HEK293 (cell line): Measurements from ENCODE around the gene TMEM186.

ENCODE experiments used
- CTCF ChIA-PET: fragments of 350-600 bp; formaldehyde crosslinking; extraction: SDS; loops from one replicate; lab custom pipeline; 2021; ENCODE audit warnings: antibody characterized with exemption; lab: Yijun Ruan, JAX
- POLR2A ChIA-PET: fragments of 300-600 bp; formaldehyde crosslinking; extraction: SDS; loops from one replicate; lab custom pipeline; 2020; ENCODE audit warnings: antibody characterized with exemption, inconsistent platforms; lab: Yijun Ruan, JAX
- H3K27ac ChIP-seq: fragments of 200-500 bp; sonication (Bioruptor generic); 2 replicates; pipeline ENCODE4 v1.5.1; 2014; ENCODE audit warnings: low read depth, low read length, control low read depth, inconsistent platforms; ENCODE audit errors: extremely low read depth
- H3K36me3 ChIP-seq, 2 experiments: fragments of 200-500 bp in 1 of 2; sonication (Bioruptor generic) in 1 of 2; 1 replicate in 1 of 2; 2 replicates in 1 of 2; pipeline ENCODE4 v1.5.1; 2014 to 2017; ENCODE audit warnings: inconsistent platforms in 2 of 2, low read length in 2 of 2; ENCODE audit not compliant: control insufficient read depth in 2 of 2, insufficient read depth in 1 of 2
- H3K4me1 ChIP-seq: fragments of 200-500 bp; sonication (Bioruptor generic); 2 replicates; pipeline ENCODE4 v1.5.1; 2014; ENCODE audit warnings: mild to moderate bottlenecking, low read length, inconsistent platforms; ENCODE audit not compliant: control insufficient read depth, insufficient read depth
- H3K4me3 ChIP-seq: 2 replicates; pipeline ENCODE4 v1.5.1; 2011; ENCODE audit warnings: low read depth, mild to moderate bottlenecking, control low read depth, low read length, moderate library complexity
- H3K9me3 ChIP-seq: fragments of 200-500 bp; sonication (Bioruptor generic); 2 replicates; pipeline ENCODE4 v1.5.1; 2014; ENCODE audit warnings: low read depth, low read length, inconsistent platforms; ENCODE audit not compliant: control insufficient read depth, insufficient read depth
- GFI1B ChIP-seq: fragments of 450-650 bp; formaldehyde crosslinking; IDR thresholded peaks from 2 replicates; pipeline ENCODE4 v1.5.1; 2016; ENCODE audit warnings: missing biosample characterization, missing genetic modification characterization
- GLIS1 ChIP-seq: fragments of 450-650 bp; formaldehyde crosslinking; IDR thresholded peaks from 2 replicates; pipeline ENCODE4 v1.5.1; 2016; ENCODE audit warnings: missing biosample characterization, missing genetic modification characterization
- KLF16 ChIP-seq: fragments of 450-650 bp; formaldehyde crosslinking; IDR thresholded peaks from 2 replicates; pipeline ENCODE4 v1.5.1; 2017; ENCODE audit warnings: missing biosample characterization, missing genetic modification characterization
- KLF7 ChIP-seq: fragments of 450-650 bp; formaldehyde crosslinking; IDR thresholded peaks from 2 replicates; pipeline ENCODE4 v1.5.1; 2016; ENCODE audit warnings: missing biosample characterization, missing genetic modification characterization, borderline replicate concordance
- OVOL3 ChIP-seq: fragments of 450-650 bp; formaldehyde crosslinking; IDR thresholded peaks from 2 replicates; pipeline ENCODE4 v1.5.1; 2016; ENCODE audit warnings: missing biosample characterization, missing genetic modification characterization
- SCRT2 ChIP-seq: fragments of 450-650 bp; formaldehyde crosslinking; IDR thresholded peaks from 2 replicates; pipeline ENCODE4 v1.5.1; 2016; ENCODE audit warnings: missing biosample characterization, missing genetic modification characterization
- YY2 ChIP-seq: fragments of 450-650 bp; formaldehyde crosslinking; IDR thresholded peaks from 2 replicates; pipeline ENCODE4 v1.5.1; 2016; ENCODE audit warnings: missing biosample characterization, missing genetic modification characterization
- ZNF10 ChIP-seq: fragments of 450-650 bp; formaldehyde crosslinking; IDR thresholded peaks from 2 replicates; pipeline ENCODE4 v1.5.1; 2017; ENCODE audit warnings: missing biosample characterization, missing genetic modification characterization
- ZNF157 ChIP-seq: fragments of 450-650 bp; formaldehyde crosslinking; IDR thresholded peaks from 2 replicates; pipeline ENCODE4 v1.5.1; 2016; ENCODE audit warnings: missing biosample characterization, missing genetic modification characterization
- ZNF184 ChIP-seq: fragments of 450-650 bp; IDR thresholded peaks from 2 replicates; pipeline ENCODE4 v1.5.1; 2018; ENCODE audit warnings: missing biosample characterization, mild to moderate bottlenecking, missing genetic modification characterization
- ZNF2 ChIP-seq: fragments of 450-650 bp; formaldehyde crosslinking; IDR thresholded peaks from 2 replicates; pipeline ENCODE4 v1.5.1; 2016; ENCODE audit warnings: missing biosample characterization, missing genetic modification characterization
- ZNF221 ChIP-seq: fragments of 450-650 bp; formaldehyde crosslinking; IDR thresholded peaks from 2 replicates; pipeline ENCODE4 v1.5.1; 2017; ENCODE audit warnings: missing biosample characterization, missing genetic modification characterization, borderline replicate concordance
- ZNF266 ChIP-seq: fragments of 450-650 bp; formaldehyde crosslinking; IDR thresholded peaks from 2 replicates; pipeline ENCODE4 v1.5.1; 2016; ENCODE audit warnings: missing biosample characterization, missing genetic modification characterization, low read depth
- ZNF302 ChIP-seq: fragments of 450-650 bp; formaldehyde crosslinking; IDR thresholded peaks from 2 replicates; pipeline ENCODE4 v1.5.1; 2016; ENCODE audit warnings: missing biosample characterization, missing genetic modification characterization, low read depth
- ZNF366 ChIP-seq: fragments of 450-650 bp; formaldehyde crosslinking; conservative IDR thresholded peaks from 2 replicates; pipeline ENCODE4 v1.5.1; 2016; ENCODE audit warnings: missing biosample characterization, missing genetic modification characterization
- ZNF510 ChIP-seq: fragments of 450-650 bp; formaldehyde crosslinking; IDR thresholded peaks from 2 replicates; pipeline ENCODE4 v1.5.1; 2018; ENCODE audit warnings: mild to moderate bottlenecking, missing genetic modification characterization, missing biosample characterization; ENCODE audit not compliant: insufficient replicate concordance
- ZNF514 ChIP-seq: fragments of 450-650 bp; formaldehyde crosslinking; IDR thresholded peaks from 2 replicates; pipeline ENCODE4 v1.5.1; 2016; ENCODE audit warnings: missing biosample characterization, missing genetic modification characterization
- ZNF530 ChIP-seq: fragments of 450-650 bp; formaldehyde crosslinking; IDR thresholded peaks from 2 replicates; pipeline ENCODE4 v1.5.1; 2016; ENCODE audit warnings: low read depth, missing biosample characterization, missing genetic modification characterization
- ZNF548 ChIP-seq: fragments of 450-650 bp; formaldehyde crosslinking; IDR thresholded peaks from 2 replicates; pipeline ENCODE4 v1.5.1; 2016; ENCODE audit warnings: missing biosample characterization, missing genetic modification characterization
- ZNF558 ChIP-seq: fragments of 450-650 bp; formaldehyde crosslinking; IDR thresholded peaks from 2 replicates; pipeline ENCODE4 v1.5.1; 2016; ENCODE audit warnings: missing biosample characterization, missing genetic modification characterization
- ZNF777 ChIP-seq: fragments of 450-650 bp; formaldehyde crosslinking; IDR thresholded peaks from 2 replicates; pipeline ENCODE4 v1.5.1; 2017; ENCODE audit warnings: missing biosample characterization, missing genetic modification characterization, borderline replicate concordance
- TF ChIP-seq, protein P1 (sequence below): fragments of 450-650 bp; formaldehyde crosslinking; IDR thresholded peaks from 2 replicates; pipeline ENCODE4 v1.5.1; 2016; ENCODE audit warnings: missing biosample characterization, missing genetic modification characterization
- TF ChIP-seq, protein P2 (sequence below): fragments of 450-650 bp; formaldehyde crosslinking; IDR thresholded peaks from 2 replicates; pipeline ENCODE4 v1.5.1; 2016; ENCODE audit warnings: missing biosample characterization, missing genetic modification characterization
- TF ChIP-seq, protein P3 (sequence below): fragments of 450-650 bp; formaldehyde crosslinking; IDR thresholded peaks from 2 replicates; pipeline ENCODE4 v1.5.1; 2017; ENCODE audit warnings: missing biosample characterization, mild to moderate bottlenecking, missing genetic modification characterization, moderate library complexity
- TF ChIP-seq, protein P4 (sequence below): fragments of 450-650 bp; formaldehyde crosslinking; IDR thresholded peaks from 2 replicates; pipeline ENCODE4 v1.5.0; 2017; ENCODE audit warnings: missing biosample characterization, missing genetic modification characterization, borderline replicate concordance

TMEM186 gene

DNA sequence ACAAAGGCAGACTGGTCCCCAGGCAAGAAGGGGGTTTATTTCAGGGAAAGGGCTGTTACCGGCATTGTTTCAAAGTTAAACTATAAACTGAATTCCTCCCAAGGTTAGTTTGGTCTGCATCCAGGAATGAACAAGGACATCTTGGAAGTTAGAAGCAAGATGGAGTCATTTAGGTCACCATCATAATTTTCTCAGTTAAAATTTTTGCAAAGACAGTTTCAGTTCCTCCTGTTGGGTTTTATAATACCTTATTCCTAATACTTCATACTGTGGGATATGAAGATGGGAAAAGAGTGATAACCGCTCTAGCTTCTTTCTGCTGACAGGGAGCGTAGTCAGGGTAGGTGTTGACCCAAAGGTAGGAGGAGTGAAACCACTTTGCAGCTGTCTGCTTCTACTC is 25.0 kb upstream of the TMEM186 start (continued):
- TF ChIP-seq, protein P1, sequence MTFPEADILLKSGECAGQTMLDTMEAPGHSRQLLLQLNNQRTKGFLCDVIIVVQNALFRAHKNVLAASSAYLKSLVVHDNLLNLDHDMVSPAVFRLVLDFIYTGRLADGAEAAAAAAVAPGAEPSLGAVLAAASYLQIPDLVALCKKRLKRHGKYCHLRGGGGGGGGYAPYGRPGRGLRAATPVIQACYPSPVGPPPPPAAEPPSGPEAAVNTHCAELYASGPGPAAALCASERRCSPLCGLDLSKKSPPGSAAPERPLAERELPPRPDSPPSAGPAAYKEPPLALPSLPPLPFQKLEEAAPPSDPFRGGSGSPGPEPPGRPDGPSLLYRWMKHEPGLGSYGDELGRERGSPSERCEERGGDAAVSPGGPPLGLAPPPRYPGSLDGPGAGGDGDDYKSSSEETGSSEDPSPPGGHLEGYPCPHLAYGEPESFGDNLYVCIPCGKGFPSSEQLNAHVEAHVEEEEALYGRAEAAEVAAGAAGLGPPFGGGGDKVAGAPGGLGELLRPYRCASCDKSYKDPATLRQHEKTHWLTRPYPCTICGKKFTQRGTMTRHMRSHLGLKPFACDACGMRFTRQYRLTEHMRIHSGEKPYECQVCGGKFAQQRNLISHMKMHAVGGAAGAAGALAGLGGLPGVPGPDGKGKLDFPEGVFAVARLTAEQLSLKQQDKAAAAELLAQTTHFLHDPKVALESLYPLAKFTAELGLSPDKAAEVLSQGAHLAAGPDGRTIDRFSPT (tag by site-specific recombination): no peak
- TF ChIP-seq, protein P2, sequence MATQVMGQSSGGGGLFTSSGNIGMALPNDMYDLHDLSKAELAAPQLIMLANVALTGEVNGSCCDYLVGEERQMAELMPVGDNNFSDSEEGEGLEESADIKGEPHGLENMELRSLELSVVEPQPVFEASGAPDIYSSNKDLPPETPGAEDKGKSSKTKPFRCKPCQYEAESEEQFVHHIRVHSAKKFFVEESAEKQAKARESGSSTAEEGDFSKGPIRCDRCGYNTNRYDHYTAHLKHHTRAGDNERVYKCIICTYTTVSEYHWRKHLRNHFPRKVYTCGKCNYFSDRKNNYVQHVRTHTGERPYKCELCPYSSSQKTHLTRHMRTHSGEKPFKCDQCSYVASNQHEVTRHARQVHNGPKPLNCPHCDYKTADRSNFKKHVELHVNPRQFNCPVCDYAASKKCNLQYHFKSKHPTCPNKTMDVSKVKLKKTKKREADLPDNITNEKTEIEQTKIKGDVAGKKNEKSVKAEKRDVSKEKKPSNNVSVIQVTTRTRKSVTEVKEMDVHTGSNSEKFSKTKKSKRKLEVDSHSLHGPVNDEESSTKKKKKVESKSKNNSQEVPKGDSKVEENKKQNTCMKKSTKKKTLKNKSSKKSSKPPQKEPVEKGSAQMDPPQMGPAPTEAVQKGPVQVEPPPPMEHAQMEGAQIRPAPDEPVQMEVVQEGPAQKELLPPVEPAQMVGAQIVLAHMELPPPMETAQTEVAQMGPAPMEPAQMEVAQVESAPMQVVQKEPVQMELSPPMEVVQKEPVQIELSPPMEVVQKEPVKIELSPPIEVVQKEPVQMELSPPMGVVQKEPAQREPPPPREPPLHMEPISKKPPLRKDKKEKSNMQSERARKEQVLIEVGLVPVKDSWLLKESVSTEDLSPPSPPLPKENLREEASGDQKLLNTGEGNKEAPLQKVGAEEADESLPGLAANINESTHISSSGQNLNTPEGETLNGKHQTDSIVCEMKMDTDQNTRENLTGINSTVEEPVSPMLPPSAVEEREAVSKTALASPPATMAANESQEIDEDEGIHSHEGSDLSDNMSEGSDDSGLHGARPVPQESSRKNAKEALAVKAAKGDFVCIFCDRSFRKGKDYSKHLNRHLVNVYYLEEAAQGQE (tag by site-specific recombination): no peak
- TF ChIP-seq ZNF266 (tag by site-specific recombination) (no peak), ZNF548 (tag by site-specific recombination) (no peak), KLF7 (tag by site-specific recombination) (no peak), YY2 (tag by site-specific recombination) (no peak), ZNF514 (no peak), GFI1B (tag by site-specific recombination) (no peak), ZNF777 (tag by site-specific recombination) (no peak)
- TF ChIP-seq, protein P3, sequence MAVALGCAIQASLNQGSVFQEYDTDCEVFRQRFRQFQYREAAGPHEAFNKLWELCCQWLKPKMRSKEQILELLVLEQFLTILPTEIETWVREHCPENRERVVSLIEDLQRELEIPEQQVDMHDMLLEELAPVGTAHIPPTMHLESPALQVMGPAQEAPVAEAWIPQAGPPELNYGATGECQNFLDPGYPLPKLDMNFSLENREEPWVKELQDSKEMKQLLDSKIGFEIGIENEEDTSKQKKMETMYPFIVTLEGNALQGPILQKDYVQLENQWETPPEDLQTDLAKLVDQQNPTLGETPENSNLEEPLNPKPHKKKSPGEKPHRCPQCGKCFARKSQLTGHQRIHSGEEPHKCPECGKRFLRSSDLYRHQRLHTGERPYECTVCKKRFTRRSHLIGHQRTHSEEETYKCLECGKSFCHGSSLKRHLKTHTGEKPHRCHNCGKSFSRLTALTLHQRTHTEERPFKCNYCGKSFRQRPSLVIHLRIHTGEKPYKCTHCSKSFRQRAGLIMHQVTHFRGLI: no peak

GRCh38 chr16:8819411-8820034 is 22.1 kb upstream of the TMEM186 start:
- Histone ChIP-seq H3K27ac (no peak overlapping the region), H3K36me3 (peaks cover 15 to 79% of the 10 kb centered on the region in 2 experiments; a peak in 2 of 3 replicates), H3K9me3 (no peaks in the 10 kb centered on the region), H3K4me1 (no peaks in the 10 kb centered on the region), H3K4me3 (no peak overlapping the region)
- ChIA-PET CTCF (no interaction called here), POLR2A (no interaction called here)
- TF ChIP-seq ZNF2 (tag by site-specific recombination): no peak
- no peak for TF ChIP-seq OVOL3 (tag by site-specific recombination)
- no peak for TF ChIP-seq ZNF221 (tag by site-specific recombination)
- no peak for TF ChIP-seq ZNF510 (tag by site-specific recombination)
- no peak for TF ChIP-seq ZNF530
- no peak for TF ChIP-seq ZNF10
- no peak for TF ChIP-seq ZNF366
- TF ChIP-seq ZNF302 (tag by site-specific recombination): no peak
- no peak for TF ChIP-seq SCRT2 (tag by site-specific recombination)
- no peak for TF ChIP-seq ZNF558 (tag by site-specific recombination)
- no peak for TF ChIP-seq ZNF184 (tag by site-specific recombination)
- TF ChIP-seq GLIS1 (tag by site-specific recombination): no peak
- no peak for TF ChIP-seq ZNF157 (tag by site-specific recombination)
- TF ChIP-seq KLF16: no peak
- TF ChIP-seq, protein P4, sequence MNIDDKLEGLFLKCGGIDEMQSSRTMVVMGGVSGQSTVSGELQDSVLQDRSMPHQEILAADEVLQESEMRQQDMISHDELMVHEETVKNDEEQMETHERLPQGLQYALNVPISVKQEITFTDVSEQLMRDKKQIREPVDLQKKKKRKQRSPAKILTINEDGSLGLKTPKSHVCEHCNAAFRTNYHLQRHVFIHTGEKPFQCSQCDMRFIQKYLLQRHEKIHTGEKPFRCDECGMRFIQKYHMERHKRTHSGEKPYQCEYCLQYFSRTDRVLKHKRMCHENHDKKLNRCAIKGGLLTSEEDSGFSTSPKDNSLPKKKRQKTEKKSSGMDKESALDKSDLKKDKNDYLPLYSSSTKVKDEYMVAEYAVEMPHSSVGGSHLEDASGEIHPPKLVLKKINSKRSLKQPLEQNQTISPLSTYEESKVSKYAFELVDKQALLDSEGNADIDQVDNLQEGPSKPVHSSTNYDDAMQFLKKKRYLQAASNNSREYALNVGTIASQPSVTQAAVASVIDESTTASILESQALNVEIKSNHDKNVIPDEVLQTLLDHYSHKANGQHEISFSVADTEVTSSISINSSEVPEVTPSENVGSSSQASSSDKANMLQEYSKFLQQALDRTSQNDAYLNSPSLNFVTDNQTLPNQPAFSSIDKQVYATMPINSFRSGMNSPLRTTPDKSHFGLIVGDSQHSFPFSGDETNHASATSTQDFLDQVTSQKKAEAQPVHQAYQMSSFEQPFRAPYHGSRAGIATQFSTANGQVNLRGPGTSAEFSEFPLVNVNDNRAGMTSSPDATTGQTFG: no peak
